Measurements from ENCODE around the gene ILKAP.

The ILKAP gene

GRCh38 chr2:238123991-238124470 lies 79.5 kb downstream of the ILKAP start:
- DNase-seq = no peak
- no peak for TF ChIP-seq EZH2 (optimal IDR thresholded peaks at IDR 0.05; ENCODE audit: low read depth, low read length)
- TF ChIP-seq CTCF (IDR thresholded peaks at IDR 0.05; ENCODE audit: low read length) = no peak
- no peak for TF ChIP-seq EZH2phosphoT487 (IDR thresholded peaks at IDR 0.05; ENCODE audit: low read length)
- Histone ChIP-seq H4K20me1 (ENCODE audit: insufficient read depth, low read length) (no peaks in the 10 kb centered on the region), H3K4me1 (ENCODE audit: low read length) (no peaks in the 10 kb centered on the region), H3K4me3 (ENCODE audit: low read length) (no peak overlapping the region), H3K27me3 (replicated peaks; ENCODE audit: insufficient read depth, low read length) (no peaks in the 10 kb centered on the region; the same call in 1 of the 2 replicates), H3K36me3 (replicated peaks; ENCODE audit: insufficient read depth, low read length) (no peaks in the 10 kb centered on the region), H3K9ac (ENCODE audit: low read length) (no peak overlapping the region), H3K9me3 (replicated peaks; ENCODE audit: insufficient read depth, low read length) (no peaks in the 10 kb centered on the region), H3K27ac (ENCODE audit: low read length) (no peak overlapping the region), H2AFZ (ENCODE audit: low read length) (no peak overlapping the region), H3F3A (ENCODE audit: insufficient read depth, low read length) (no peaks in the 10 kb centered on the region), H3K9me2 (replicated peaks; ENCODE audit: insufficient read depth, low read length) (no peaks in the 10 kb centered on the region), H3K79me2 (ENCODE audit: low read length) (no peaks in the 10 kb centered on the region), H3K4me2 (ENCODE audit: low read depth, low read length) (no peak overlapping the region)

GRCh38 chr2:238123218-238123971 lies 80.1 kb downstream of the ILKAP start:
- no peak overlapping the region for H3K27ac ChIP-seq (ENCODE audit: low read length)
- no peaks in the 10 kb centered on the region for H3F3A ChIP-seq (ENCODE audit: insufficient read depth, low read length)
- no peaks in the 10 kb centered on the region for H3K36me3 ChIP-seq (replicated peaks; ENCODE audit: insufficient read depth, low read length)
- no peaks in the 10 kb centered on the region for H3K4me1 ChIP-seq (ENCODE audit: low read length)
- H3K27me3 ChIP-seq (replicated peaks; ENCODE audit: insufficient read depth, low read length) = no peaks in the 10 kb centered on the region; the same call in 1 of the 2 replicates
- H3K9ac ChIP-seq (ENCODE audit: low read length) = no peak overlapping the region
- H3K4me2 ChIP-seq (ENCODE audit: low read depth, low read length) = no peak overlapping the region
- H4K20me1 ChIP-seq (ENCODE audit: insufficient read depth, low read length) = no peaks in the 10 kb centered on the region
- no peaks in the 10 kb centered on the region for H3K9me3 ChIP-seq (replicated peaks; ENCODE audit: insufficient read depth, low read length)
- H2AFZ ChIP-seq (ENCODE audit: low read length) = no peak overlapping the region
- no peak for DNase-seq
- H3K9me2 ChIP-seq (replicated peaks; ENCODE audit: insufficient read depth, low read length) = no peaks in the 10 kb centered on the region
- TF ChIP-seq EZH2phosphoT487 (IDR thresholded peaks at IDR 0.05; ENCODE audit: low read length) (no peak), EZH2 (optimal IDR thresholded peaks at IDR 0.05; ENCODE audit: low read depth, low read length) (no peak), CTCF (IDR thresholded peaks at IDR 0.05; ENCODE audit: low read length) (no peak)
- no peaks in the 10 kb centered on the region for H3K79me2 ChIP-seq (ENCODE audit: low read length)
- no peak overlapping the region for H3K4me3 ChIP-seq (ENCODE audit: low read length)

GRCh38 chr2:238122287-238123217 lies 80.9 kb downstream of the ILKAP start:
- Histone ChIP-seq H3F3A (ENCODE audit: insufficient read depth, low read length) (no peaks in the 10 kb centered on the region), H3K4me3 (ENCODE audit: low read length) (no peak overlapping the region), H3K79me2 (ENCODE audit: low read length) (no peaks in the 10 kb centered on the region), H3K9me3 (replicated peaks; ENCODE audit: insufficient read depth, low read length) (no peaks in the 10 kb centered on the region), H3K36me3 (replicated peaks; ENCODE audit: insufficient read depth, low read length) (no peaks in the 10 kb centered on the region), H2AFZ (ENCODE audit: low read length) (no peak overlapping the region), H3K4me2 (ENCODE audit: low read depth, low read length) (no peak overlapping the region), H3K27ac (ENCODE audit: low read length) (no peak overlapping the region), H3K27me3 (replicated peaks; ENCODE audit: insufficient read depth, low read length) (no peaks in the 10 kb centered on the region; the same call in 1 of the 2 replicates), H3K4me1 (ENCODE audit: low read length) (no peaks in the 10 kb centered on the region), H3K9me2 (replicated peaks; ENCODE audit: insufficient read depth, low read length) (no peaks in the 10 kb centered on the region), H4K20me1 (ENCODE audit: insufficient read depth, low read length) (no peaks in the 10 kb centered on the region), H3K9ac (ENCODE audit: low read length) (no peak overlapping the region)
- TF ChIP-seq EZH2 (optimal IDR thresholded peaks at IDR 0.05; ENCODE audit: low read depth, low read length) = no peak
- TF ChIP-seq EZH2phosphoT487 (IDR thresholded peaks at IDR 0.05; ENCODE audit: low read length) = no peak
- no peak for TF ChIP-seq CTCF (IDR thresholded peaks at IDR 0.05; ENCODE audit: low read length)
- no peak for DNase-seq

Data from MM.1S (cell line).